HCT116 (cell line): Measurements from ENCODE around the gene HOXB2. TPM values are rescaled to one million over a fixed set of nuclear protein-coding genes. Genes with fewer than 3 reads are reported as not detected.
A peak's percentile ranks its signal among the peaks of the same experiment; 100 is the strongest.

Source experiments
- ATAC-seq: fragments of 200-7000 bp; cut with Tn5 transposase; 2 replicates; pipeline ENCODE4 v1.9.1; 2020; ENCODE audit warnings: mild to moderate bottlenecking, moderate library complexity
- BruUV-seq: library from RNA; stranded (reverse); fragments of 400-500 nt; replicated peaks from 2 replicates; lab custom pipeline; 2021; lab: Mats Ljungman, UMichigan
- CTCF ChIA-PET: fragments of 300-600 bp; sonication (Branson Sonifier 250); formaldehyde crosslinking; loops from one replicate; lab custom pipeline; 2021; ENCODE audit warnings: antibody characterized with exemption; lab: Charles Lee
- POLR2A ChIA-PET: fragments of 300-600, 350-600 bp; sonication (Branson Sonifier 250); formaldehyde crosslinking; loops from one replicate; lab custom pipeline; 2021; ENCODE audit warnings: antibody characterized with exemption; lab: Charles Lee
- RAD21 ChIA-PET, 2 experiments: fragments of 300-600 bp; sonication (Branson Sonifier 250); formaldehyde crosslinking; loops; one replicate each; lab custom pipeline; 2023; ENCODE audit warnings: low total read pairs in 2 of 2; ENCODE audit not compliant: uncharacterized antibody in 2 of 2, unreplicated experiment in 2 of 2, low non-redundant PET in 1 of 2; lab: Charles Lee
- DNase-seq: peaks from one replicate; pipeline ENCODE4 v3.0.0-alpha.2; 2010; ENCODE audit warnings: low read depth, low spot score
- H2AFZ ChIP-seq: fragments of 200-600 bp; shearing (Covaris generic), sonication (generic); 2 replicates; pipeline ENCODE4 v1.6.1; 2017; ENCODE audit warnings: low read depth, mixed run types, mixed read lengths, antibody characterized with exemption, low read length; ENCODE audit not compliant: poor library complexity, severe bottlenecking
- H3K27ac ChIP-seq: 2 replicates; pipeline ENCODE4 v1.5.1; 2012; ENCODE audit warnings: low read depth, low read length
- H3K27me3 ChIP-seq: fragments of 200-600 bp; sonication (generic); 2 replicates; pipeline ENCODE4 v1.6.1; 2016; ENCODE audit warnings: mixed run types, low read length, mixed read lengths; ENCODE audit not compliant: insufficient read depth
- H3K36me3 ChIP-seq, 2 experiments: fragments of 200-500 bp in 1 of 2; fragments of 200-600 bp in 1 of 2; sonication (Bioruptor generic) in 1 of 2; sonication (generic) in 1 of 2; 2 replicates each; pipeline versions ENCODE4 v1.5.1 to v1.6.1; 2014 to 2016; ENCODE audit warnings: low read length in 2 of 2, inconsistent platforms in 1 of 2, mixed read lengths in 1 of 2, mixed run types in 1 of 2; ENCODE audit not compliant: insufficient read depth in 2 of 2, control insufficient read depth in 1 of 2
- H3K4me1 ChIP-seq, 2 experiments: fragments of 200-600 bp in 1 of 2; sonication (generic) in 1 of 2; 2 replicates each; pipeline versions ENCODE4 v1.5.1 to v1.6.1; 2012 to 2017; ENCODE audit warnings: low read length in 2 of 2, inconsistent platforms in 1 of 2, mild to moderate bottlenecking in 1 of 2, mixed read lengths in 1 of 2, mixed run types in 1 of 2, moderate library complexity in 1 of 2; ENCODE audit not compliant: insufficient read depth in 2 of 2, control insufficient read depth in 1 of 2
- H3K4me2 ChIP-seq: fragments of 200-600 bp; sonication (generic); 2 replicates; pipeline ENCODE4 v1.6.1; 2017; ENCODE audit warnings: mixed run types, low read length, mixed read lengths
- H3K4me3 ChIP-seq, 2 experiments: fragments of 200-600 bp in 1 of 2; sonication (generic) in 1 of 2; replicated peaks in 1 of 2; 2 replicates each; pipeline ENCODE4 v1.5.1; 2011 to 2016; ENCODE audit warnings: low read length in 2 of 2, control low read depth in 1 of 2, low read depth in 1 of 2, mild to moderate bottlenecking in 1 of 2, mixed read lengths in 1 of 2, mixed run types in 1 of 2
- H3K79me2 ChIP-seq: fragments of 200-600 bp; sonication (generic); 2 replicates; pipeline ENCODE4 v1.6.1; 2017; ENCODE audit warnings: mild to moderate bottlenecking, mixed run types, low read length, moderate library complexity, mixed read lengths; ENCODE audit not compliant: insufficient read depth
- H3K9ac ChIP-seq: fragments of 200-600 bp; sonication (generic); 2 replicates; pipeline ENCODE4 v1.6.1; 2016; ENCODE audit warnings: low read length, mixed read lengths
- H3K9me2 ChIP-seq: fragments of 200-600 bp; sonication (generic), shearing (Covaris generic); 2 replicates; pipeline ENCODE4 v1.6.1; 2017; ENCODE audit warnings: mixed run types, mild to moderate bottlenecking, moderate library complexity; ENCODE audit not compliant: insufficient read depth
- H3K9me3 ChIP-seq, 2 experiments: fragments of 200-500 bp in 1 of 2; fragments of 200-600 bp in 1 of 2; sonication (Bioruptor generic) in 1 of 2; sonication (generic) in 1 of 2; 2 replicates each; pipeline ENCODE4 v1.6.1; 2014 to 2017; ENCODE audit warnings: low read length in 2 of 2, mixed read lengths in 2 of 2, inconsistent platforms in 1 of 2, low read depth in 1 of 2, mild to moderate bottlenecking in 1 of 2, mixed run types in 1 of 2, moderate library complexity in 1 of 2; ENCODE audit not compliant: control insufficient read depth in 1 of 2, insufficient read depth in 1 of 2
- H4K20me1 ChIP-seq: fragments of 200-600 bp; sonication (generic), shearing (Covaris generic); 2 replicates; pipeline ENCODE4 v1.6.1; 2017; ENCODE audit warnings: mixed run types, mild to moderate bottlenecking, moderate library complexity; ENCODE audit not compliant: insufficient read depth
- ELF1 ChIP-seq: IDR thresholded peaks from 2 replicates; pipeline ENCODE4 v1.6.1; 2012; ENCODE audit warnings: low read depth, borderline replicate concordance
- POLR2A ChIP-seq: IDR thresholded peaks from 2 replicates; pipeline ENCODE4 v1.7.0; 2011; ENCODE audit warnings: borderline replicate concordance; ENCODE audit not compliant: insufficient read depth, insufficient read length; ENCODE audit errors: extremely low read depth
- RAD21 ChIP-seq: IDR thresholded peaks from 2 replicates; pipeline ENCODE4 v1.6.1; 2012; ENCODE audit warnings: low read depth, mild to moderate bottlenecking
- SRF ChIP-seq: IDR thresholded peaks from 2 replicates; pipeline ENCODE4 v1.6.1; 2012; ENCODE audit warnings: low read depth
- intact Hi-C: fragments of 100-400 bp; cut with micrococcal nuclease; formaldehyde crosslinking; loops from 2 replicates; pipeline ENCODE4 v1.10.0; 2022
- total RNA-seq: library from RNA; stranded (reverse); gene quantifications from one replicate; pipeline ENCODE4 v1.2.1, GENCODE V29; 2021; ENCODE audit not compliant: unreplicated experiment
- TF ChIP-seq, protein P1 (sequence below): IDR thresholded peaks from 2 replicates; pipeline ENCODE4 v1.6.1; 2011; ENCODE audit warnings: mild to moderate bottlenecking, low read length, moderate library complexity; ENCODE audit not compliant: insufficient replicate concordance; ENCODE audit errors: extremely low read depth

HOXB2 gene
- total RNA-seq, 1 experiment from 2014 or later = 2.0 TPM

DNA sequence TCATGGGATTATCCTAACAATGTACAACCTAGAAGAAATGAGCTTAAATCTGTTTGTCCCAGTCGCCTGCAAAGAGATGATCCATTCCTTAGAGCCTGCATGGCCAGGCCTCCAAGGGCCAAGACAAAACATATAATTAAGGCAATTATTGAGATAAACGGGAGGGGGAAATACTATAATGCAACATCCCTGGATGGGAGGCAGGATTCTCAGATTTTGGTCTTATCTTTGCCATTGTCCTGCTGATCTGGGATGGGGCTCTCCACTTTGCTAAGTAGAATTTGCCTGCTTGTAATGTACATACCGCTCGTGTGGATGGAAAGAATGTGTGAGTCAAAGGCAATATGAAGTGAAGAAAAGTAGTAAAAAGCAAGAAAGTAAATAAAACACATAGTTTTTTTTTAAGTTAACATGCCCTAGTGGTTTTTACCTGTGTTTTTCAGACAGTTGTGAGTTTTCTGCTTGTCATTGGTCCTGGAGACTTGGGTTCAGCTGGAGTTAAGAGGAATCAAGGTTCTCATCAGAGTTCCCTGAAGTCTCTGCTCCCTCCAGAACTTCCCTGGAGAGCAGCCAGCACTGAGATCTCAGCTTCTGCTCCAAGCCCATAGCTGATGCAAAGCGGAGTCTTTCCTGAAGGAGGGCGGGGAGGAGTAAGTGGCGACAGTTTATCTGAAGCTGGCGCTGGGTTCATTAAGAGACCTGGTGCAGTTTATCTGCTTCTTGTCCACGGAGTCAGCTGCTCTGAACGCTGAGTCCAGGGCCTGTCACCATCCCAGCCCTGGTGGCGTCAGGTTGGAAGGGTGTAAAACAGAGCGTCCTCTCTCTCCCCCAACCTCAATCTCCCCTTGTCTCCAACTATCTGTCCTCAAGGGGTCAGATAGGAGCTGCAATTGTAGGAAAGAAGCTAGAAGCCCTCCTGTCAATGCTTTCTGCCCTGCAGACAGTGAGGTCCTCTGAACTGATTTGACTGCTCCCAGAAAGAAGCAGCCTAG, 44.2 kb downstream of the HOXB2 start:
- Histone ChIP-seq H3K4me2 (no peak overlapping the region), H3K27me3 (no peaks in the 10 kb centered on the region), H3K9ac (no peak overlapping the region), H3K4me1 (peaks cover 4 to 12% of the 10 kb centered on the region in 2 experiments), H4K20me1 (no peaks in the 10 kb centered on the region), H3K9me2 (no peaks in the 10 kb centered on the region), H3K9me3 (no peaks in the 10 kb centered on the region), H3K4me3 (no peak overlapping the region), H3K27ac (no peak overlapping the region), H3K36me3 (no peaks in the 10 kb centered on the region), H3K79me2 (no peaks in the 10 kb centered on the region), H2AFZ (no peak overlapping the region)
- ChIA-PET POLR2A (interaction anchor here (0.6 kb wide), 1 partner anchor 21 kb away, joined by 3 read pairs; no protein-coding TSS in a partner anchor), RAD21 (interaction anchor here in 1 of 2 experiments (0.6 kb wide), 1 partner anchor 93 kb away, joined by 5 read pairs; the partner anchor contains the start of gene HOXB5), CTCF (no interaction called here)
- intact Hi-C loops = no loop called here
- DNase-seq = no peak
- no peak for TF ChIP-seq SRF
- TF ChIP-seq POLR2A = no peak
- TF ChIP-seq RAD21 = peak; percentile 21; the same call in 1 of the 2 replicates
- no peak for TF ChIP-seq ELF1
- TF ChIP-seq, protein P1, sequence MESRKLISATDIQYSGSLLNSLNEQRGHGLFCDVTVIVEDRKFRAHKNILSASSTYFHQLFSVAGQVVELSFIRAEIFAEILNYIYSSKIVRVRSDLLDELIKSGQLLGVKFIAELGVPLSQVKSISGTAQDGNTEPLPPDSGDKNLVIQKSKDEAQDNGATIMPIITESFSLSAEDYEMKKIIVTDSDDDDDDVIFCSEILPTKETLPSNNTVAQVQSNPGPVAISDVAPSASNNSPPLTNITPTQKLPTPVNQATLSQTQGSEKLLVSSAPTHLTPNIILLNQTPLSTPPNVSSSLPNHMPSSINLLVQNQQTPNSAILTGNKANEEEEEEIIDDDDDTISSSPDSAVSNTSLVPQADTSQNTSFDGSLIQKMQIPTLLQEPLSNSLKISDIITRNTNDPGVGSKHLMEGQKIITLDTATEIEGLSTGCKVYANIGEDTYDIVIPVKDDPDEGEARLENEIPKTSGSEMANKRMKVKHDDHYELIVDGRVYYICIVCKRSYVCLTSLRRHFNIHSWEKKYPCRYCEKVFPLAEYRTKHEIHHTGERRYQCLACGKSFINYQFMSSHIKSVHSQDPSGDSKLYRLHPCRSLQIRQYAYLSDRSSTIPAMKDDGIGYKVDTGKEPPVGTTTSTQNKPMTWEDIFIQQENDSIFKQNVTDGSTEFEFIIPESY = no peak
- ATAC-seq = peak; percentile 48
- BruUV-seq = no TSS peak
